Keratinocyte (primary cell): ENCODE data around the gene TPST2. TPM values are rescaled to one million over a fixed set of nuclear protein-coding genes. Genes with fewer than 3 reads are reported as not detected.

Experiments
- DNase-seq: peaks from one replicate; pipeline ENCODE4 v3.0.0-alpha.2; 2011; ENCODE audit warnings: low read depth, missing footprints, low spot score
- FAIRE-seq: peaks from 2 replicates; lab custom pipeline; 2011; peaks lifted over from hg19 to GRCh38; lab: Jason Lieb, UNC
- H2AFZ ChIP-seq: 2 replicates; pipeline ENCODE4 v1.6.0; 2012; ENCODE audit warnings: low read length, control low read depth, inconsistent platforms; ENCODE audit not compliant: control insufficient read depth
- H3K27ac ChIP-seq: 2 replicates; pipeline ENCODE4 v1.5.1; 2011; ENCODE audit warnings: low read length; ENCODE audit not compliant: control insufficient read depth, insufficient read depth
- H3K27me3 ChIP-seq: 3 replicates; pipeline ENCODE4 v1.6.0; 2011; ENCODE audit warnings: low read length; ENCODE audit not compliant: control insufficient read depth, insufficient read depth; ENCODE audit errors: extremely low read depth
- H3K36me3 ChIP-seq, 2 experiments: 2 replicates in 1 of 2; 3 replicates in 1 of 2; pipeline ENCODE4 v1.5.1; 2011; ENCODE audit warnings: low read length in 2 of 2, mild to moderate bottlenecking in 1 of 2; ENCODE audit not compliant: control insufficient read depth in 2 of 2, insufficient read depth in 2 of 2; ENCODE audit errors: extremely low read depth in 1 of 2
- H3K4me1 ChIP-seq: 3 replicates; pipeline ENCODE4 v1.5.1; 2011; ENCODE audit warnings: low read length; ENCODE audit not compliant: control insufficient read depth, insufficient read depth; ENCODE audit errors: extremely low read depth
- H3K4me2 ChIP-seq: 3 replicates; pipeline ENCODE4 v1.6.0; 2011; ENCODE audit warnings: low read depth, low read length; ENCODE audit not compliant: control insufficient read depth, insufficient read depth; ENCODE audit errors: extremely low read depth
- H3K4me3 ChIP-seq, 3 experiments: fragments of 200-600 bp in 1 of 3; sonication (generic) in 1 of 3; 2 replicates in 2 of 3; 3 replicates in 1 of 3; pipeline ENCODE4 v1.5.1; 2011 to 2016; ENCODE audit warnings: low read length in 3 of 3, mild to moderate bottlenecking in 3 of 3, control low read depth in 2 of 3, inconsistent platforms in 1 of 3, low read depth in 1 of 3, mixed read lengths in 1 of 3, mixed run types in 1 of 3, moderate library complexity in 1 of 3; ENCODE audit not compliant: control insufficient read depth in 2 of 3, insufficient read depth in 2 of 3; ENCODE audit errors: extremely low read depth in 1 of 3
- H3K79me2 ChIP-seq: 2 replicates; pipeline ENCODE4 v1.6.0; 2012; ENCODE audit warnings: low read length; ENCODE audit not compliant: control insufficient read depth, insufficient read depth
- H3K9ac ChIP-seq: 3 replicates; pipeline ENCODE4 v1.6.0; 2011; ENCODE audit warnings: low read length; ENCODE audit not compliant: control insufficient read depth, insufficient read depth; ENCODE audit errors: extremely low read depth
- H3K9me1 ChIP-seq: 3 replicates; pipeline ENCODE4 v1.6.0; 2011; ENCODE audit warnings: low read length; ENCODE audit not compliant: control insufficient read depth, insufficient read depth; ENCODE audit errors: extremely low read depth
- H3K9me3 ChIP-seq: 2 replicates; pipeline ENCODE4 v1.5.1; 2012; ENCODE audit warnings: low read depth, low read length; ENCODE audit not compliant: control insufficient read depth
- H4K20me1 ChIP-seq: 3 replicates; pipeline ENCODE4 v1.6.0; 2011; ENCODE audit warnings: low read length; ENCODE audit not compliant: control insufficient read depth, insufficient read depth; ENCODE audit errors: extremely low read depth
- CTCF ChIP-seq, 3 experiments: IDR thresholded peaks in 1 of 3; conservative IDR thresholded peaks in 1 of 3; optimal IDR thresholded peaks in 1 of 3; 2 replicates in 2 of 3; 3 replicates in 1 of 3; pipeline versions ENCODE3 to v1.5.1; 2011; ENCODE audit warnings: low read length in 3 of 3, mild to moderate bottlenecking in 3 of 3, moderate library complexity in 2 of 3, control low read depth in 1 of 3, inconsistent platforms in 1 of 3; ENCODE audit not compliant: insufficient read depth in 2 of 3; ENCODE audit errors: extremely low read depth in 1 of 3
- EZH2 ChIP-seq: IDR thresholded peaks from one replicate; pipeline ENCODE4 v1.6.1; 2012; ENCODE audit warnings: inconsistent platforms, mild to moderate bottlenecking, low read length, moderate library complexity
- dilution Hi-C: fragments of 300-500 bp; cut with MboI; formaldehyde crosslinking; loops from one replicate; pipeline ENCODE4 v1.7.0; 2020; ENCODE audit warnings: low sequenced_read_pairs; ENCODE audit not compliant: extremely low pct_ligation_motif_present
- polyA plus RNA-seq, 5 experiments: library from polyadenylated mRNA; depleted of rRNA in 3 of 5; stranded (reverse) in 3 of 5; stranded (forward) in 1 of 5; unstranded in 1 of 5; fragments of >200 nt; gene quantifications; 1 replicate in 1 of 5; 2 replicates in 3 of 5; 3 replicates in 1 of 5; pipeline versions ENCODE4 v1.2.1 to v1.2.3, GENCODE V29; 2011 to 2012; ENCODE audit warnings: missing spikeins in 2 of 5, low read depth in 1 of 5, low replicate concordance in 1 of 5

The TPST2 gene
- polyA plus RNA-seq, 1 donor (not counting 4 experiments of a cell fraction or from before 2014, with no cell fraction given): 22.4 TPM

DNA sequence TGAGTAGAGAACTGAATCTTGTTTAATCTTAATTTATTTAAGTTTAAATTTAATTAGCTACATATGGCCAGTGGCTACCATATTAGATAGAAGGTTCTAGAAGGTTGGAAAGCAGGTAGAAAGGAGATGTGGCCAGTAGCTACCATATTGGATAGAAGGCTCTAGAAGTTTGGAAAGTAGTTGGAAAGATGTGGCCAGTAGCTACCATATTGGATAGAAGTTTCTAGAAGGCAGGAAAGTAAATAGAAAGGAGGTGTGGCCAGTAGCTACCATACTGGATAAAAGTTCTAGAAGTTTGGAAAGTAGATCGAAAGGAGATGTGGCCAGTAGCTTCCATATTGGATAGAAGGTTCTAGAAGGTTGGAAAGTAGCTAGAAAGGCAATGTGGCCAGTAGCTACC lies 34.1 kb upstream of the TPST2 start:
- Histone ChIP-seq H3K27ac (no peak overlapping the region), H3K27me3 (peaks cover 4% of the 10 kb centered on the region), H3K4me2 (no peak overlapping the region), H3K4me3 (no peak overlapping the region), H2AFZ (no peak overlapping the region), H3K9me1 (no peaks in the 10 kb centered on the region), H4K20me1 (no peaks in the 10 kb centered on the region), H3K36me3 (no peaks in the 10 kb centered on the region), H3K9ac (no peak overlapping the region), H3K4me1 (no peaks in the 10 kb centered on the region), H3K79me2 (no peaks in the 10 kb centered on the region), H3K9me3 (no peaks in the 10 kb centered on the region)
- FAIRE-seq (no peak), DNase-seq (no peak)
- dilution Hi-C loops: no loop called here
- no peak for TF ChIP-seq EZH2
- TF ChIP-seq CTCF (optimal IDR thresholded peaks at IDR 0.05 in 1 of 3, IDR thresholded peaks at IDR 0.05 in 1 of 3, conservative IDR thresholded peaks at IDR 0.05 in 1 of 3; ENCODE audit: extremely low read depth in 1 of 3, insufficient read depth in 2 of 3, low read length in 3 of 3): no peak

DNA sequence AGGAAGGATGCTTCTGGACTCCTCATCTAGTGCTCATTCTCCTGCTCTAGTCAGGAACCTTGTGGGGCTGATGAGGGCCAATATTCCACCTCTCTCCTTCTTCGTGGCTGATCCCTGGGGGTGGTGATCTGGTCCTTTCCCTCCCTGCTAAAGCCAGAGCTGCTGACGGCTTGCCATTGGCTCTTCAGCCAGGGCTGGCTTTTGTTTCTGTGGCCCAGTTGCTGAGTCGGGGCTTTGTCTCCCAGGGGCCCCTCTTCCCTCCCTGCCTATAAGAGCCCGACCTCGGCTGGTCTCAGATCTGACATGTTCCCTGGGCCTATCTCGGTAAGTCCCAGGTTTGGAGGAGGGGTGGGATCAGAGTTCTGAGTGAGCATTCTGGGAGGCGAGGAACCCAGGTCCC lies 31.7 kb upstream of the TPST2 start, which contains the start of gene CRYBA4:
TSS of gene CRYBA4 (plus strand) at position 301 of the 400 bp plus-strand sequence. CDS start 634 bp downstream, outside the sequence.
- Histone ChIP-seq H3K4me3 (no peak within 1 kb of the TSS), H3K4me1 (no peaks in the 10 kb centered on the region), H3K9ac (no peak within 1 kb of the TSS), H3K9me1 (no peaks in the 10 kb centered on the region), H3K27me3 (peaks cover 9% of the 10 kb centered on the region), H3K36me3 (no peaks in the 10 kb centered on the region), H3K4me2 (no peak within 1 kb of the TSS), H3K9me3 (no peaks in the 10 kb centered on the region), H3K27ac (no peak within 1 kb of the TSS), H4K20me1 (no peaks in the 10 kb centered on the region), H2AFZ (no peak within 1 kb of the TSS), H3K79me2 (no peaks in the 10 kb centered on the region)
- FAIRE-seq (no peak), DNase-seq (no peak)
- dilution Hi-C loops: no loop called here
- TF ChIP-seq EZH2 (no peak), CTCF (optimal IDR thresholded peaks at IDR 0.05 in 1 of 3, IDR thresholded peaks at IDR 0.05 in 1 of 3, conservative IDR thresholded peaks at IDR 0.05 in 1 of 3; ENCODE audit: extremely low read depth in 1 of 3, insufficient read depth in 2 of 3, low read length in 3 of 3) (no peak)
